Body of pancreas (tissue), 4 donors: ENCODE data around the gene FOXL3.

Source experiments
- POLR2A ChIP-seq, 3 donors: fragments of 450-650 bp; IDR thresholded peaks; one replicate each; pipeline ENCODE4 v1.6.1; 2016; ENCODE audit warnings: antibody characterized with exemption in 3 of 3, mild to moderate bottlenecking in 2 of 3
- TF ChIP-seq, protein P1 (sequence below), 7 experiments: fragments of 450-650 bp in 4 of 7; fragments of 200-600 bp in 3 of 7; sonication (generic) in 3 of 7; IDR thresholded peaks; one replicate each; pipeline ENCODE4 v1.5.1; 2016 to 2019; ENCODE audit warnings: antibody characterized with exemption in 7 of 7

DNA sequence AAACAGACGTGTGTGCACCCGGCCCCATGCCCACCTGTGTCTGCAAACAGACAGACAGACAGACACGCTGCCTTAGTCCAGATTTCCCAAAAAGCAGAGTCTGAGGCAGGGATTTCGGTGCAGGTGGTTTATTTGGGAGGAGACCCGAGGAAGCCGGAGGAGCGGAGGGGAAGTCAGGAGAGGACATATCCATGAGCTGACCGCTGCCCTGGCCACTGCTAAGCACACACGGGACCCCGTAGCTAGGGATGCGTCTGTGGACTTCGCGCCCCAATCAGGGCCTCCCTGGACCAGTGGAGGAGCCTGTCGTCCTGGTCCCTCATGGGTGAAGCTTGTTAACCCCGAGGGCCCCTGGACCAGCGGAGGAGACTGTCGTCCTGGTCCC, 47.6 kb downstream of the FOXL3 start:
- TF ChIP-seq, protein P1, sequence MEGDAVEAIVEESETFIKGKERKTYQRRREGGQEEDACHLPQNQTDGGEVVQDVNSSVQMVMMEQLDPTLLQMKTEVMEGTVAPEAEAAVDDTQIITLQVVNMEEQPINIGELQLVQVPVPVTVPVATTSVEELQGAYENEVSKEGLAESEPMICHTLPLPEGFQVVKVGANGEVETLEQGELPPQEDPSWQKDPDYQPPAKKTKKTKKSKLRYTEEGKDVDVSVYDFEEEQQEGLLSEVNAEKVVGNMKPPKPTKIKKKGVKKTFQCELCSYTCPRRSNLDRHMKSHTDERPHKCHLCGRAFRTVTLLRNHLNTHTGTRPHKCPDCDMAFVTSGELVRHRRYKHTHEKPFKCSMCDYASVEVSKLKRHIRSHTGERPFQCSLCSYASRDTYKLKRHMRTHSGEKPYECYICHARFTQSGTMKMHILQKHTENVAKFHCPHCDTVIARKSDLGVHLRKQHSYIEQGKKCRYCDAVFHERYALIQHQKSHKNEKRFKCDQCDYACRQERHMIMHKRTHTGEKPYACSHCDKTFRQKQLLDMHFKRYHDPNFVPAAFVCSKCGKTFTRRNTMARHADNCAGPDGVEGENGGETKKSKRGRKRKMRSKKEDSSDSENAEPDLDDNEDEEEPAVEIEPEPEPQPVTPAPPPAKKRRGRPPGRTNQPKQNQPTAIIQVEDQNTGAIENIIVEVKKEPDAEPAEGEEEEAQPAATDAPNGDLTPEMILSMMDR (IDR thresholded peaks at IDR 0.05) = no peak
- TF ChIP-seq POLR2A (IDR thresholded peaks at IDR 0.05) = no peak
